RPMI8226 (cell line): ENCODE results near the gene C15orf39.
"Not testable (repeated sequence)": the region's sequence is repeated elsewhere in the genome, so short reads cannot be mapped to it uniquely, and the experiment has no call there.

Experiments
- DNase-seq: peaks from one replicate; pipeline ENCODE4 v3.0.0-alpha.2; 2015

The C15orf39 gene

DNA sequence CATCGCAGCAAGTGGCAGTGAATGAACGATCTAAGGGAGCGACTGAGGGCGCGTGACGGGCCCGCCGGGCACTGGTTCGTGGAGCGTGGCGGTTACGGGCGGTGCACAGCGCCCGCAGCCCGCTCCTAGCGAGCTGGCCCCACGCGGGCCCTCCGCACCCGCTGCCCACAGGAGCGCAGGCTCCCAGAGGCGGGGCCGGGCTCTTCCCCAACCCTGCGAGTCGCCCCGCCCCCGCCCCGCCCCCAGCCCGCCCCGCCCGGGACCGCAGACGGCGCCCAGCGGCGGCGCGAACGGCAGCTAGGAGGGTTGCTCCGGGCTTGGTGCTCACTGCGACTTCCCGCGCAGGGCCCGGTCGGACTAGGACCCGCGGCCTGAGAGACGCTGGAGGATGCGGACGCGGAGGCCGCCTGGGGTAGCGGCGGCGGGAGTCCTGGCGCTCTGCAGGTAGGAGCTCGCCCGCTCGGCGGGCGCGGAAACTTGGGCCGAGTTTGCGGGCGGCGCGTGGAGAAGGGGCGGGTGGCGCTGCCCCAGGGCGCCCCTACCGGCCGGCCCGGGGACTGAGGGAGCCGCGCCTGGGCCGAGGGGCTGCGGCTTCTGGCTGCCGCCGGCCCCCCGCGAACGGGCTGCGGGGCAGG lies at the start of gene C15orf39:
Gene C15orf39, plus strand, starts transcription at position 267 of the 635 bp plus-strand sequence. CDS start 4,167 bp downstream, outside the sequence.
- DNase-seq: peak; percentile 95

DNA sequence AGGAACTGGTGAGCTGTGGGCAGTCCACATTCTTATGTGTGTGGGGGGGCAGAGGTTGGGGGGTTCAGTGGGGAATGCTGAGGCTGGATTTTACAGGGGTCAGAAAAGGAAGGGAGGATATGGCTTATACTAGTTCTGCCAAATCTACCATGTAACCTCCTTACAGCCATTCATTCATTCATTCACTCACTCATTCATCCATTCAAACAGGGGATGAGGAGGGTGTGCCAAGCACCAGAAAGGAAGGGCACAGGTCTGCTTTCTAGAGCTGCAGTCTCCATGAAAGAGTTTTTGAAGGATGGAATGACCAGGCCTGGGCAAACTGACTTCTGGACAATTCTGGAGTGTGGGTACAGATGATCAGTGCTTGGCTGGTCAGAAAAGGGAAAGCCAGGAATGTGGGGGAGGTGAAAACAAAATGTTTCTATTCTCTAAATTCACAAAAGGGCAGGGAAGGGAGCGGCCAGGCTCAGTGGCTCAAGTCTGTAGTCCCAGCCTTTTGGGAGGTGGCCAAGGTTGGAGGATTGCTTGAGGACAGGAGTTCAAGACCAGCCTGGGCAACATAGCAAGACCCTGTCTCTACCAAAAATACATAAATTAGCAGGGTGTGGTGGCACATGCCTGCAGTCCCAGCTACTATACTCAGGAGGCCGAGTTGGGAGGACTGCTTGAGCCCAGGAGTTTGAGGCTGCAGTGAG lies 49.2 kb upstream of the C15orf39 start:
- no peak for DNase-seq

GRCh38 chr15:75153087-75153486 lies 48.6 kb upstream of the C15orf39 start:
- peak; percentile 57 for DNase-seq

GRCh38 chr15:75153565-75154276 lies 48.0 kb upstream of the C15orf39 start:
- DNase-seq: no peak

- DNase-seq: no peak
These were observed 47.1 kb upstream of the C15orf39 start for GRCh38 chr15:75154461-75155062.

DNA sequence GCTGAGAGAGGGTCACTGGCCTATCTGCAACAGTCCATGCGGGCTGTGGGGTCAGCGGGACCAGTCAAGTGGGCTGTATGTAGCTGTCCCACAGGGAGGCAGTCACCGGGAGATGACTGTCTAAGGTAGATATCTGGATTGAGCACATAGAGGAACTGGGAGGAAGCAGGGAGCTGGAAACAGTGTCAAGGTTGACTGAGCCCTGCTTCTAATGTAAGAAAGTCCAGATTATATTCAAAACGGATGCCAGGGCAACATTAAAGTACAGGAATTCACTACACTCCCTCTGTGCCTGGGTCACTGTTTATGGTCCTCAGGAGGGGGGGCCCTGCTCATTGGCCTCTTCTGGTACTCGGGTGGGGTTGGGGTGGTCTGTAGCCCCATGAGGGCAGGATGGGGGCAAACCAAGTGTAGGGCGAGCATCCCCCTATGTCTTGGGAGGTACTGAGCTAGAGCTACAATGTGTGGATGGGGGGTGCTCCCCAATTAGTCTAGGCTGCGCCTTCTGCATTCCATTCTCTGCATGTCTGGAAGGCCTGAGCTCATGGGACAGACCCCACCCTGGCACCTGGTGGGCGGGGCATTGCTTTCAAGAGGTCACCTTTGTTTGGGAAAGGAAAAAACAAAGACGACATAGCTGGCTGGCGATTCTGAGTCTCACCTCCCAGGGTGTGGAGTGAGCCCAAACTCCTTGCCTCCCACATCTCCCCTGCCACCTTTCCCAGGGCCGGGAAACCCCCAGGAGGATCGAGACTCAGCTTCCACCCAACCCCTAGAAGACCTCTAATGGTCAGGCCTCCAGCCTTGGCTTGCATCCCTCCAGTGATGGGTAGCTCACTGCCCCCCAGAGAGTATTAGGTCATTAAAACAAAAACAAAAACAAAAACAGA lies 45.1 kb upstream of the C15orf39 start:
- DNase-seq: no peak

DNA sequence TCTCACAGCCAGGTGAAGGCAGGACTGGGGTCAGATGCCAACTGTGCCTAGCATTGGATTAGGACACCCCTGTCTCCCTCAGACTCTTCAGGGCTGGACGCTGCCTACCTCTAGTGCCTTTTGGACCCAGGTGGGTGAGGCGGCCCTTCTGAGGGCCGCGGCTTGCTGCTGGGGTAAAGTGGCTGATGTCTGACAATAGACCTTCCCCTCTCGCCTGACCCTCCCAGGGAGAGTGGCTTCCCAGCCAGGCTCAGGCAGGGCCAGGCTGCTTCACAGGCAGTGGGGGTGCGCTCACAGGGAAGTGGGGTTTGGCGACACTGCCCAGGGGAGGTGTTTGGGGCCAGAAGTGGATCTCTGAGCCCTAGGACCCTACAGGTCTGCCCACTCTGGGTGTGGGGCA lies 43.3 kb upstream of the C15orf39 start:
- no peak for DNase-seq

DNA sequence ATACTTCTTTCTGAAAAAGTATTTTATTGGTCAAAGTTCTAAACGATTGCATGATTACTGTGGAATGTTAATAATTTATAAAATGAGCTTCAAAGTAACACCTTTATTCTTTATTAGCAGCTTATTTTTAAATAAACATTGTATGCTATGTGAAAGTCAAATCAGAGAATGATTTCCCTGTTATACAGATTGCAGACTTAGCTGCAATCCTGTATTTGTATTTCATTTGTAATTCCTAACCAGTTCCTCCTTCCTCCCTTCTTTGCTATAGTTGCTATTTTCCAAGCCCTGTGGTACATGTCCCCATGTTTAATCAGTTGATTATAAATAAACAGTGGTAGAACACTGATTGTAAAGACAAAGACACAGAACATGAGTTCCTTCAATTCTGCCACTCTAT lies 42.4 kb upstream of the C15orf39 start:
- no peak for DNase-seq

DNA sequence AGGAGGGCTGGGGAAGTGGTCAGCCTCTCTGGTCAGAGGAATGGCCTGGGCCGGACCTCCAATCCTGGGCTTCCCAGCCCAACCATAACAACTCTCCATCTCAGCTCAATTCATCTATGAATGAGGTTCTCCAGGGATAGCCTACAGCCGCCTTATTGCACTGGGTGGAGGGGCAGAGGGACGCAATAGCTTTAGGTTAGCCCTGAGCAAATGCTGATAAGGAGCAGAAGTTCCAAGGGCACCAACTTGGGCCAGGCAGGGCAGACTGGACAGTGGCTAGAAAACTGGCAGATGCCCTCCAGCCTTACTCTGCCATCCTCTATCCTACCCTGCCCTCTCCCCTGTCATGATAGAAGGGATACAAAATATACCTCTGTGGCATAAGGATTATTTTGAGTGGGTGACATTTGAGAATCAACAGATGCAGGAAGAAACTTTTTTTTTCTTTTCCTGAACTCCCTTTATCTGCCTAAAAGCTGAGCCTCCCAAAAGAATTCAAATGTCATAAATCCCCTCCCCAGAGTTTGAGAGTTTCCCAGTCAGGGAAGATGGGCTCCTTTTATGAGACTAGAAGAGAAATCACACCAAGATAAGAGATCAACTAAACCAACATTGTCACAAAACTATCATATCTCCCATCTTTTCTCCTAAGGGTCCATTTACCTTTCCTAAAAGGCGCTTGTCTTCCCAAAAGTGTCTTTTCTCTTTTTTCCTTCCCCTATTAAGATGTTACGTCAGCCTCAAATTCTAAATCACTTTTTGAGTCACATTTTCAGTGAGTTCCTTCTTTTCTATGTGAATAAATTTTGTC lies 40.4 kb upstream of the C15orf39 start:
- no peak for DNase-seq

GRCh38 chr15:75161917-75162414 lies 39.7 kb upstream of the C15orf39 start:
- no peak for DNase-seq

- DNase-seq: no peak
These were observed 38.5 kb upstream of the C15orf39 start for GRCh38 chr15:75163150-75163564.

DNA sequence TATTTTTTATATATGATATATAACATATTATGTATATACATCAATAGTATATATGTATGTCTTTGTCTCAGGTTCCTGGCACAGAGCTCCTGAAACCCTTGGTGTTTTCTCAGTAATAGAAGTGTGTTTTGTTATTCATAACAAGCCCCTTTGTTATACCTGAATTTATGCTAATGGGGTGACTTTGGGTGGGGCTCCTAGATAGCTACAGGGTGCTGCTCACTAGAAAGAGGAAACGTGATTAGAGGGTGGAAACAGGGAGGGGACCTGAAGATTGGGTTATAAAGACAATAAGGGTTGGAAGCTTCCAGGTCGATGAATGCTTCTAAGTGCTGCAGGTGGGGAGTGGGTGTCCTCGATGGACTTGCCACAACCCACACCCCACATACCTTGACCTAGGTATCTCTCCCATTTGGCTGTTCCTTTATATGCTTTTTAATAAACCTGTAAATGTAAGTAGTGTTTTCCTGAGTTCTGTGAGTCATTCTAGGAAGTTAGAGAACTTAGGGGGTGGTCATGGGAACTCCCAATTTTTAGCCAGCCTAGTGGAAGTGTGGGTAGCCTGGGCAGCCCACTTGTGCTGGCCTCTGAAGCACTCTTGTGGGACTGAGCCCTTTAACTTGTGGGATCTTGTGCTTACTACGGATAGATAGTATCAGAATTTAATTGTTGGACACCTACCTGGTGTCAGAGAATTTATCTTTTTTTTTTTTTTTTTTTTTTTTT lies 36.9 kb upstream of the C15orf39 start:
- no peak for DNase-seq

DNA sequence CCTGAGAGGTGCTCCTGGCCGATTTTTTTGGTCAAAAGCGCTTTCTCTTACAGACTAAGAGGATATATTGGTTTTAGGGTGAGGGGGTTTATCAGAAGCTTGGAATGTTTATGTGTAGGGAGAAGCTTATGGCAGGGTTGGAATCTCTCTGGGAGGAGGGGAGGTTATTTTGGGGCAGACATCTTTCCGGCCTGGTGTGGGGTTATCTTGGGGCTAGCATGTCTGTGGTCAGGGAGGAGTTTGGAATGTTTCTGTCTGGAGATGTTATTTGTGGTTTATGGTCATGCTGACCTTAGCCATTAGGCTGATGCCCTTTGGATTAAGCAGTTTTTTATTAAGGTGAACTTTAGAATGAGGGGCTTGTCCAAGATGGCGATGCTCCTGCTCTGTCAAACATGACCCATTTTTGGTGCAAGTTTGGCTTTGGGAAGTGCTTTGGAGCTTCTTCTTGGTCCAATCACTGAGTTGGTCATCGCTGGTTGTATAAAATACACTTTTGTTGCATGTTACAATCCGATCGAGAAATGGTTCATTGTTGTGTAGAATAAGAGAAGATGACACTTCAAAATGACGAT lies 35.1 kb upstream of the C15orf39 start:
- not testable (repeated sequence) for DNase-seq

- DNase-seq: no peak
These were observed 33.9 kb upstream of the C15orf39 start for GRCh38 chr15:75167588-75168350.

GRCh38 chr15:75168374-75168773 lies 33.3 kb upstream of the C15orf39 start:
- no peak for DNase-seq

- DNase-seq: no peak
These were observed 31.5 kb upstream of the C15orf39 start for GRCh38 chr15:75170203-75170602.

- no peak for DNase-seq
These were observed 30.9 kb upstream of the C15orf39 start for GRCh38 chr15:75170711-75171341.

GRCh38 chr15:75171408-75171807 lies 30.3 kb upstream of the C15orf39 start:
- DNase-seq: peak; percentile 45

- DNase-seq: peak; percentile 78
These were observed 29.3 kb upstream of the C15orf39 start for GRCh38 chr15:75172284-75172820.
